ENCODE data around the gene SYP. TPM values are rescaled to one million over a fixed set of nuclear protein-coding genes. Genes with fewer than 3 reads are reported as not detected.
A peak's percentile ranks its signal among the peaks of the same experiment; 100 is the strongest.
"Not testable (repeated sequence)": the region's sequence is repeated elsewhere in the genome, so short reads cannot be mapped to it uniquely, and the experiment has no call there.

SYP gene
- total RNA-seq, 2 experiments from 2014 or later = 0.17 to 0.69 TPM

GRCh38 chrX:49155900-49156837, 43.8 kb downstream of the SYP start:
- Mint-ChIP-seq H3K4me3 (peak overlapping the region; percentile 94), H3K27me3 (no peaks in the 10 kb centered on the region), H3K27ac (peak overlapping the region; percentile 99), H3K9me3 (no peaks in the 10 kb centered on the region), H3K36me3 (ENCODE audit: low read depth) (peaks cover 11% of the 10 kb centered on the region), H3K4me1 (ENCODE audit: low read depth) (peaks cover 20% of the 10 kb centered on the region)
- Histone ChIP-seq H3K27ac (ENCODE audit: low read depth in 1 of 2, low read length in 2 of 2) (peak overlapping the region; percentile 65 to 79), H3K4me1 (ENCODE audit: insufficient read depth, low read length) (peaks cover 14% of the 10 kb centered on the region), H3K9me3 (ENCODE audit: control insufficient read depth in 1 of 2, insufficient read depth in 1 of 2, low read length in 2 of 2) (no peaks in the 10 kb centered on the region), H3K27me3 (ENCODE audit: control insufficient read depth in 1 of 2, insufficient read depth in 2 of 2, low read length in 2 of 2) (no peaks in the 10 kb centered on the region), H3K4me3 (ENCODE audit: low read length) (peak overlapping the region; percentile 61), H3K36me3 (ENCODE audit: insufficient read depth, low read length) (no peaks in the 10 kb centered on the region)
- intact Hi-C loops (cut with DNase I, micrococcal nuclease) = loop anchor here in 1 of 2 experiments (1.0 kb wide), 1 partner anchor 33 kb away; the partner anchor contains the start of gene GPKOW
- CTCF ChIA-PET = interaction anchor here (0.6 to 1.3 kb wide), 10 partner anchors 11 to 113 kb away, joined by 3 to 15 read pairs (median 4); partner anchors contain the start of genes GPKOW, PLP2 and PPP1R3F
- peak; percentile 91 for ATAC-seq (ENCODE audit: poor library complexity)
- peak; percentile 74 to 92 (median 83) for DNase-seq
- TF ChIP-seq, protein P1, sequence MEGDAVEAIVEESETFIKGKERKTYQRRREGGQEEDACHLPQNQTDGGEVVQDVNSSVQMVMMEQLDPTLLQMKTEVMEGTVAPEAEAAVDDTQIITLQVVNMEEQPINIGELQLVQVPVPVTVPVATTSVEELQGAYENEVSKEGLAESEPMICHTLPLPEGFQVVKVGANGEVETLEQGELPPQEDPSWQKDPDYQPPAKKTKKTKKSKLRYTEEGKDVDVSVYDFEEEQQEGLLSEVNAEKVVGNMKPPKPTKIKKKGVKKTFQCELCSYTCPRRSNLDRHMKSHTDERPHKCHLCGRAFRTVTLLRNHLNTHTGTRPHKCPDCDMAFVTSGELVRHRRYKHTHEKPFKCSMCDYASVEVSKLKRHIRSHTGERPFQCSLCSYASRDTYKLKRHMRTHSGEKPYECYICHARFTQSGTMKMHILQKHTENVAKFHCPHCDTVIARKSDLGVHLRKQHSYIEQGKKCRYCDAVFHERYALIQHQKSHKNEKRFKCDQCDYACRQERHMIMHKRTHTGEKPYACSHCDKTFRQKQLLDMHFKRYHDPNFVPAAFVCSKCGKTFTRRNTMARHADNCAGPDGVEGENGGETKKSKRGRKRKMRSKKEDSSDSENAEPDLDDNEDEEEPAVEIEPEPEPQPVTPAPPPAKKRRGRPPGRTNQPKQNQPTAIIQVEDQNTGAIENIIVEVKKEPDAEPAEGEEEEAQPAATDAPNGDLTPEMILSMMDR (IDR thresholded peaks at IDR 0.05) = peak; percentile 61
- POLR2A ChIA-PET = interaction anchor here (0.7 to 2.9 kb wide), 17 partner anchors 8 to 1924 kb away, joined by 3 to 25 read pairs (median 5); partner anchors contain the start of genes CLCN5, GRIPAP1, HDAC6 and OTUD5

GRCh38 chrX:49155243-49155899, 44.6 kb downstream of the SYP start:
- intact Hi-C loops (cut with DNase I, micrococcal nuclease) = no loop called here
- Histone ChIP-seq H3K36me3 (ENCODE audit: insufficient read depth, low read length) (no peaks in the 10 kb centered on the region), H3K27ac (ENCODE audit: low read depth in 1 of 2, low read length in 2 of 2) (peak overlapping the region; percentile 65 to 79), H3K9me3 (ENCODE audit: control insufficient read depth in 1 of 2, insufficient read depth in 1 of 2, low read length in 2 of 2) (no peaks in the 10 kb centered on the region), H3K27me3 (ENCODE audit: control insufficient read depth in 1 of 2, insufficient read depth in 2 of 2, low read length in 2 of 2) (no peaks in the 10 kb centered on the region), H3K4me3 (ENCODE audit: low read length) (peak overlapping the region; percentile 61), H3K4me1 (ENCODE audit: insufficient read depth, low read length) (peaks cover 14% of the 10 kb centered on the region)
- Mint-ChIP-seq H3K4me3 (peak overlapping the region; percentile 94), H3K9me3 (no peaks in the 10 kb centered on the region), H3K4me1 (ENCODE audit: low read depth) (peaks cover 20% of the 10 kb centered on the region), H3K27ac (peak overlapping the region; percentile 99), H3K36me3 (ENCODE audit: low read depth) (peaks cover 11% of the 10 kb centered on the region), H3K27me3 (no peaks in the 10 kb centered on the region)
- ChIA-PET CTCF (interaction anchor here (0.6 to 1.6 kb wide), 11 partner anchors 8 to 114 kb away, joined by 3 to 15 read pairs (median 4); partner anchors contain the start of genes GPKOW, PLP2 and PPP1R3F), POLR2A (interaction anchor here (0.6 to 2.9 kb wide), 19 partner anchors 9 to 1923 kb away, joined by 3 to 25 read pairs (median 5); partner anchors contain the start of genes CLCN5, GRIPAP1, HDAC6 and OTUD5)
- ATAC-seq (ENCODE audit: poor library complexity) (peak; percentile 31), DNase-seq (peak in 7 of 14 experiments; percentile 12 to 75 (median 57))
- TF ChIP-seq, protein P1 (IDR thresholded peaks at IDR 0.05) = no peak

GRCh38 chrX:49153467-49153866, 46.5 kb downstream of the SYP start:
- CTCF ChIA-PET = no interaction called here
- H3K27me3 ChIP-seq (ENCODE audit: control insufficient read depth in 1 of 2, insufficient read depth in 2 of 2, low read length in 2 of 2) = no peaks in the 10 kb centered on the region
- no peak overlapping the region for H3K4me3 ChIP-seq (ENCODE audit: low read length)
- TF ChIP-seq, protein P1 (IDR thresholded peaks at IDR 0.05) = no peak
- H3K27me3 Mint-ChIP-seq = no peaks in the 10 kb centered on the region
- intact Hi-C loops (cut with DNase I, micrococcal nuclease) = loop anchor here in 1 of 2 experiments (2.0 kb wide), 1 partner anchor 31 kb away; the partner anchor contains the start of gene GPKOW
- peaks cover 20% of the 10 kb centered on the region for H3K4me1 Mint-ChIP-seq (ENCODE audit: low read depth)
- no peak overlapping the region for H3K27ac Mint-ChIP-seq
- H3K36me3 Mint-ChIP-seq (ENCODE audit: low read depth) = peaks cover 11% of the 10 kb centered on the region
- H3K36me3 ChIP-seq (ENCODE audit: insufficient read depth, low read length) = no peaks in the 10 kb centered on the region
- POLR2A ChIA-PET = interaction anchor here (2.9 kb wide), 1 partner anchor 13 kb away, joined by 25 read pairs; no protein-coding TSS in a partner anchor
- no peak overlapping the region for H3K27ac ChIP-seq (ENCODE audit: low read depth in 1 of 2, low read length in 2 of 2)
- no peak overlapping the region for H3K4me3 Mint-ChIP-seq
- no peaks in the 10 kb centered on the region for H3K9me3 Mint-ChIP-seq
- ATAC-seq (ENCODE audit: poor library complexity) (no peak), DNase-seq (no peak)
- peaks cover 14% of the 10 kb centered on the region for H3K4me1 ChIP-seq (ENCODE audit: insufficient read depth, low read length)
- no peaks in the 10 kb centered on the region for H3K9me3 ChIP-seq (ENCODE audit: control insufficient read depth in 1 of 2, insufficient read depth in 1 of 2, low read length in 2 of 2)

DNA sequence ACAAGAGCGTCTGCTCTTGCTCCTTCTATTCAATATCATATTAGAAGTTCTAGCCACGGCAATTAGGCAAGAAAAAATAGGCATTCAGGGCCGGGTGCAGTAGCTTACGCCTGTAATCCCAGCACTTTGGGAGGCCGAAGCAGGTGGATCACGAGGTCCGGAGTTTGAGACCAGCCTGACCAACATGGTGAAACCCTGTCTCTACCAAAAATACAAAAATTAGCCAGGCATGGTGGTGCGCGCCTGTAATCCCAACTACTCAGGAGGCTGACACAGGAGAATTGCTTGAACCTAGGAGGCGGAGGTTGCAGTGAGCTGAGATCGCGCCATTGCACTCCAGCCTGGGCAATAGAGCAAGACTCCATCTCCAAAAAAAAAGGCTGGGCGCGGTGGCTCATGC, 50.7 kb downstream of the SYP start:
- H3K27me3 ChIP-seq (ENCODE audit: control insufficient read depth in 1 of 2, insufficient read depth in 2 of 2, low read length in 2 of 2); ATAC-seq (ENCODE audit: poor library complexity); intact Hi-C loops (cut with DNase I, micrococcal nuclease); H3K27me3 Mint-ChIP-seq; H3K4me3 Mint-ChIP-seq; H3K4me1 ChIP-seq (ENCODE audit: insufficient read depth, low read length); CTCF ChIA-PET; H3K4me3 ChIP-seq (ENCODE audit: low read length); POLR2A ChIA-PET; H3K27ac ChIP-seq (ENCODE audit: low read depth in 1 of 2, low read length in 2 of 2); H3K9me3 ChIP-seq (ENCODE audit: control insufficient read depth in 1 of 2, insufficient read depth in 1 of 2, low read length in 2 of 2); H3K36me3 Mint-ChIP-seq (ENCODE audit: low read depth); H3K4me1 Mint-ChIP-seq (ENCODE audit: low read depth); H3K9me3 Mint-ChIP-seq; H3K27ac Mint-ChIP-seq; H3K36me3 ChIP-seq (ENCODE audit: insufficient read depth, low read length); DNase-seq: not testable (repeated sequence)

All from CD4-positive, alpha-beta T cell (primary cell).